ENCODE results near the gene CABLES2.

The CABLES2 gene

GRCh38 chr20:62344092-62344491, 63.0 kb downstream of the CABLES2 start:
- no peak for DNase-seq

GRCh38 chr20:62342910-62343309, 64.2 kb downstream of the CABLES2 start:
- DNase-seq = no peak

GRCh38 chr20:62339647-62340062, 67.4 kb downstream of the CABLES2 start:
- DNase-seq = no peak

Measured in AML-193 (cell line).